Measurements from ENCODE around the gene PPM1F.

GRCh38 chr22:21928048-21928447 is 24.6 kb downstream of the PPM1F start:
- TF ChIP-seq POLR2A (IDR thresholded peaks at IDR 0.05) = no peak
- no peak for TF ChIP-seq CTCF (IDR thresholded peaks at IDR 0.05)
